Activated CD8-positive, alpha-beta memory T cell treated with anti-CD3 and anti-CD28 coated beads for 24 hours (primary cell): ENCODE measurements around the gene CHST13.
"Not testable (repeated sequence)": the region's sequence is repeated elsewhere in the genome, so short reads cannot be mapped to it uniquely, and the experiment has no call there.

ENCODE experiments used
- DNase-seq: peaks from one replicate; pipeline ENCODE4 v3.0.0-alpha.2; 2020

Gene CHST13

DNA sequence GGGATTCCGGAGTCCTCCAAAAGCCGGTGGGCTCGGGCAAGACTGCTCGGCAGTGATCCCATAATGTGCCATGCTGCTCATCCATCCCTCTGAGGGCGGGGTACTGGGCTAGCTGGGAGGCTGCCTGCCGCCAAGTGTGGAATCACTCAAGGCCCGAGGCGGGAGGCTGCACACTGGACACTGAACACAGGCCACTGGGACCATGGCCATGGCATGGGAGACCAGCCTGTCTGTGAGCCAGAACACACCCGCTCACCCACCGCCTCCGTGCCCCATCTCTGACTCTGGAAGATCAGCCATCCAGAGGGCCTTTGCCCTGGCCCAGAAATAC is 33.4 kb downstream of the CHST13 start:
- DNase-seq, result no peak

DNA sequence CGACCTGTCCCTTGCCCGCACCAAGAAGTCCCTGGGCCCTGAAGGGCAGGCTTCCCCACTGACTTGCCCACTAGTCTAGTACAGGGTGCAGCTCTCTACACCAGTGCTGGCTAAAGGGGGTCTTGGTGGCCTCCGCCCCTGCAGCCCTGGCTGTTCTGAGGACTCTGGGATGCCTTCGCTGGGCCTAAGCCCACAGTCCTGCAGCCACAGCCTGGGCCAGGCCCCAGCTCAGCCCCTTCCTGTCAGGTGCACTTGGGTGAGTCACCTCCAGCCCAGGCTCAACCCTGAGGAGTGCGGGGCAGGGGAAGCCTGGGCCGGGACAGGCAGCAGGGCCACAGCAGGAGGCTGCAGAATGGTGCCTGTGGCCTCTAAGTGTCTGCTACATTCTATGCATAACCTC is 33.8 kb downstream of the CHST13 start:
- peak; percentile 41 for DNase-seq

DNA sequence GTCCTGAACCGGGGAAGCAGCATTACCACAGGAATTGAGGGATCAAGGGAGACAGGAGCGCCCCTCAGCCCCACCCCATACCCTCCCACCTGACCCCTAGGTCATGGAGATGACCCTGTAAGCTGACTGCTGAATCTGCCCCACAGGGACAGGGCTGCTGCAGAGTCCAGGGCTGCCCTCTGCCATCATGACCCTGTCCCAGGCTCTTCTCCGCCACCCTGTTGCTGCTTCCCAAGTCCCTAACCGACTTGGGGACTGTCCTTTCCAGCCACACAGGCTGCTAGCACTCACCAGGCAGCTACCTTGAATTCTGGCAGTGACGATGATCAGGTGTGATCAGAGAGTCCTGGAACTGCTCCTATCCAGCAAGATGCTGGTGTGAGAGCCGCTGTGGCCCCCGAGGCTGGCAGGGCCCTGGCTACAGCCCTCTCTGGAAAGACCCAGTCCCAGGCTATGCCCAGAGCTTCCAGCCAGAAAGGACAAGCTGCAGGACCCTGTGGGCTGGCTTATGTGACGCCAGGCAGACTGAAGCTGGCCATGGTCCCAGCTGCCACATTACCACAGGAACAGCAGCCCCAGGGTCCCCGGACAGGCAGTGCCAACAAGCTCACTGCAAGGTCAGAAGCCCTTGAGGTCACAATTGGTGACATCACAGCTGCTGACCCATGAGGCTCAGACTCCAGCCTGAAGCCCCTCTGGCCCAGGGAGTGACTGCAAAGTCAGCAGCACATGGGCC is 34.5 kb downstream of the CHST13 start, which contains the start of gene C3orf22:
Gene C3orf22 (minus strand): TSS at position 597 of the 736 bp plus-strand sequence. CDS start 5,542 bp downstream, outside the sequence.
- DNase-seq, result peak; percentile 47

DNA sequence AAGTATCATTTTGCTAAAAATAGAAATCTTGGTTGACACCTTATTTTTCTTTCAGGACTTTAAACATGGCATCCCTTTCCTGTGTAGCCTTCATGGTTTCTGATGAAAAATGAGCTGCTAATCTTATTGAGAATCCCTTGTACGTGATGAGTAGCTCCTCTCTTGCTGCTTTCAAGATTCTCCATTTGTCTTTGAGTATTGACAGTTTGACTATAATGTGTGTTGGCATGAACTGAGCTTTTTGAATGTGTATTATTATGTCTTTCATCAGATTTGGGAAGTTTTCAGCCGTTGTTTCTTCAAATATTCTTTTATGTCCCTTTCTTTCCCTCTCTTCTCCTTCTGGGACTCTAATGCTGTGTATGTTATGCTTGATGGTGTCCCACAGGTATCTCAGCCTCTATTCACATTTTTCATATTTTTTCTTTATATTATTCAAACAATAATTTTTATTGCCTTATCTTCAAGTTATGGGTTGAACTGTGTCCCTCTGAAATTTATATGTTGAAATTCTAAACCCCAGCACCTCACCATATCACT is 38.9 kb downstream of the CHST13 start:
- DNase-seq, result no peak

DNA sequence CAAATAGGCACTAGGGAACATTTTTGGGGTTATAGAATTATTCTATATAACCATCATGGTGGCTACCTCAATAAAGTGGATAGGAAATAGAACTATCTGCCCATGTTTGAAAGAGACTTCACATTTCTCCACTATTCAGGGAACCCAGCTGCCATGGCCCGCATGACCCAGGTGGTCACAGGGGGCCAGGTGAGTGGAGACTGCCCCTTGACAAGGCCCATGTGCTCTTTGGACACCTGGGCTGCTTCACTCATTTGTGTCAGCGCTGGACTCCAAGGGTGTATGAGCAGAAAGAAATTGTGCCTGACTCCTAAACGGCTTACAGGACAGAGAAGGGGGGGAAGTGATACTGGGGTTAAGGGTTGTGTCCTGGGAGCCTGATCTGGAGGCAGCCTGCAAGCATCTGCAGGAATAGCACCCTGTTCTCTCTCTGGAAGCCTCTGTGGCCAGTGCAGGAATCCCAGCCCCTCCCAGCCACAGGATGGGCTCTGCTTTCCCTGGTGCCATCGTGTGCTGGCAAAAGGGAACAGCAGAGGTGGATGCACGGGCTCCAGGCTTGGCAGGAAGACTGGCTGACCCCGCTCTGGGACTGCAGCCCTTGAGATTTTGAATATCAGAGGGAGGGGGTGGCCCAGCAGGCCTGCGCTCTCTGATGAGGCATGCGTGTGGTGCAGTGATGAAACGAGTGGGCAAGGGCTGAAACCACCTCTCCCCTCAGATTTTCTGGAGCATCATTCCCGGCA is 43.9 kb downstream of the CHST13 start:
- DNase-seq, result peak; percentile 40

DNA sequence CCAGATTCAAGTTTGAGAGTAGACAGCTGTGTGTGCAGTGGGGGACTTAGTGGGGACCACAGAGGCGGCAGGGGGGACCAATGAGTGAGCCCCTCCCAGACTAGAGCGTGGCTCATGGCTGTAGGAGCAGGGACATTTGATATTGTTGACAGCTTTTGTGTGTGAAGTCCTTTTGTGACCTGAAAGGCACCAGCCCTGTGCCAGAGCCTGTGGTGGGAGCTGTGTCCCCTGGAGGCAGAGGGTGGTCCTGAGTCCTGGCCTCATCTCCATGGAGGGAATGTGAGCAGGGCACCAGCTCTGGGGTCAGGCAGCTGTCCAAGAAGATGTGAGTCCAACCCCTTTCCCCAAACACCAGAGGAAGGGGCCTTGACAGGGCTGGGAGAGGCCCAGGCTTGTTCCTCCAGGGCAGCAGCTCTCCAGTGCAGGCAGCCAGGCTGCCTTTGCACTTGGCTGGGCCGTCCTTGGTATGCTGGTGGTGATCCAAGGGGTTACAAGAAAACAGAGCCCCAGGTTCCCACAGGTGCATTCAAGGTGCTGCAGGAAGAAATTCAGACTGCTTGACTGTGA is 44.9 kb downstream of the CHST13 start:
- DNase-seq, result peak; percentile 50

DNA sequence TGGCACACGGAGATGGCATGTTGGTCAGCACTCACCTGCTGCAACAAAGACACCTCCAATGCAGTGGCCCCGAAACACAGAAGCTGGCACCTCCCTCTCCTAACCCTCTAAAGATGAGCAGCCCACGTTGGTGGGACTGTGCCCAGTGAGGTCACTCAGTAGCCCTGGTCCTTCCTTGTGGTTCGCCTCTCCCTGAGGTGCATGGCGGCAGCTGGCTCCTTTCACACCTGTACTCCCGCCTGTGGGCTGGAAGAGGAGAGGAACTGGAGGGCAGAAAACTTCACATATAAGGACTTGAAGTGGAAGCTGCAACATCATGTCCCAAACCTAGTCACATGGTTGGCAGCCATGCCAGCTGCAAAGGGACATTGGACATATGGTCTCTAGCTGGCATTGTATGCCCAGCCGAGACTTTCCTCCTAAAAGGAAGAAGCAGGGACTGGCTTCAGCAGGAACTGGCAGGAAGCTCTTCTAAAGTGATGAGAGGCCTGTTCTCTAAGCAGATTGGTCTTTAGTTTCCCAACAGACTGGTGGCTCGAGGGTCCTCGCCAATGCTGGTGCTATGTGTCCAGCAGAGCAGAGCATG is 45.5 kb downstream of the CHST13 start:
- DNase-seq, result no peak

DNA sequence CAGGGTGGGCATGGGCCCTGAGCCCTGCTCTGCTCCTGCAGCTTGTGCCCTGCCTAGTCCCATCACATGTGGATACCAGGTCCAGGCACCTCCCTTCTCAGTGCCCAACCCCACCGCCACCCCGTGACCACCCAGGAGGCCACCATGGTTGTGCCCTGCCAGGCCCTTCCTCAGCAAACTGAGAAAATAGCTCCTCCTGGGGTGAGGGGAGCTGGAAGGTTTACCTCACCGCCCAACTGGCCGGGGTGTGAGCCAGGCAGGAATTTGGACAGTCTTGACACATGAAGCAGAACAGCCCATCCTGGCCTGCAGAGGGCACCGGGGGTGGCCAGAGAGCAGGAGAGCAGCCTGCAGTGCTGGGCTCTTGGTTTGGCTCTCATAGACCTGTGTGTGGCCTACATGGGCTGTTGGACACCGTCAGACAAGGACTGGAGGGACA is 46.2 kb downstream of the CHST13 start:
- DNase-seq, result no peak

DNA sequence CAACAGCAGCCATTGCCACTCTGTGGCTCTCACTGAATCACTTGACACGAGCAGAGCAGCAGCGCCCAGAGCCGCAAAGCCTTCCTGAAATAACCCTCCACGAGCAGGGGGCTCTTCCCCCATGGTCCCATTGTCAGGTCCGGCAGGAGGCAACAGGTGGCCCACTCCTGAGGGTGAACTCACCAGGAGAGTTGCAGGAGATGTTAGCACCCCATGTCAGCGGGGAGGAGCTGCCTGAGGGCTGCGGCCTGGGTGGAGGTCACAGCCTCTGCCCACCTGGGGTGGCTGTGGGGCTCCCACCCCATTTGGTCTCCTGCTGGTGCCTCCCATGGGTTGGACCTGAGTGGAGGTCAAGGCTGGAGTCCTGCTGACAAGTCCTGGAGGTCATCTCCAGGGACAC is 47.1 kb downstream of the CHST13 start:
- no peak for DNase-seq

DNA sequence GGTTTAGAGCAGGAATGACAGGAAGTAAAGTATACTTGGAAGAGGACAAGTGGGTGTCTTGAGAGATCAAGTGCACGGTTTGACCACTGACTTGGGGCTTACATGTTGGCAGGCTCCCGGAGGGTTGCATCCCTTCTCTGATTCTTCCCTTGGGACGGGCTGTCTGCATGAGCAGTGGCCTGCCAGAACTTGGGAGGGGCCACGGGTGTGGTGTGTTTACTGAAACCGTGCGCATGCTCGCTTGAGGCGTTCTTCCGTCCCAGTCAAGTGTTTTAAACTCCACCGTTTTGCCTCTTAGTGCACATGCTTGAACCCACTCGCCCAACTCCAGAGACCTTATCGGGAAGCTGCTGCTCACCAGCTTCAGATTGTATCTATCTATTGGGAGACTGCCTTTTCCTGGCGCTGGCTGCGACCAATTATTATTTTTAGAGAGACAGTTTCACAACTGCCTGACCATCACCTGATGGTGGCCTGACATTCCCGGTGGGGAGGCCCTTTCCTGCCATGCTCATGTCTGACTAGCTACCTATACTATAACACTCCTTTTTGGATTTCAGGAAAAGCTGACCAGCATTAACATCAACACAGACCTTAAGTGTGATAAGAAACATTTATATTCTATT is 49.6 kb downstream of the CHST13 start:
- no peak for DNase-seq

DNA sequence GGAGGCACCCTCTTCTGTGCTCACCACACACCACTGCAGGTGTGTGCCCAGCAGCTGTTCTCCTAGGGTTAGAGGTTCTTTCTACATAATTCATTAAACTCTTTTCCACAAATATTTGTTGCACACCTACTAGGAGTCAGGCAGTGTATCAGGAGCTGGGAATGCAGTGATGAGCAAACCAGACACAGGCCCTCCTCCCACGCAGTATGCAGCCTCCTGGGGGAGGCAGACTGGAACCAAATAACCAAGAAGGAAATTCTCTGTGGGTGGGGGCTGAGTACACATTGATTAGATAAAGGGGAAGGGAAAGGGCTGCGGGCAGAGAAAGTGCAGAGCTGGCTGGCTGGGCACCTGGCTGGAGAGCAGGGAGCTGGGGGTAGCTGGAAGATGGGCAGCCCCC is 53.3 kb downstream of the CHST13 start:
- no peak for DNase-seq

DNA sequence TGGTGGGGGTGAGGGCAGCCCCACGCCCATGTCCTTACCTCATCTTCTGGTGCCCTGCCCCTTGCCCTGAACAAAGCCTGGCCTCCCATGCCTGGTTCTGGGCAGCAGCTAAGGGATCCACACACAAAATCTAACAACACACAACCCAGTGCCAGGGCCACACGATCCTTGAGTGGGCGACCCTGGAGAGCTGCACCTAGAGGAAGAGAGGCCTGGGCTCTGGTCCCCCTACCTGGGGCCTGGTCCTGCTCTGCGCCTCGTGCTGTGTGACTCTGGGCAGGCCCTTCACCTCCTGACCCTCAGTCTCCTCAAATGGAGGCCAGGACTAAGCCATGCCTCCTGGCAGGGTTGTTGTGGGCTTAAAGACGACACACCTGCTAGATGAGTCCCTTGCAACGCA is 54.7 kb downstream of the CHST13 start:
- DNase-seq, result no peak

DNA sequence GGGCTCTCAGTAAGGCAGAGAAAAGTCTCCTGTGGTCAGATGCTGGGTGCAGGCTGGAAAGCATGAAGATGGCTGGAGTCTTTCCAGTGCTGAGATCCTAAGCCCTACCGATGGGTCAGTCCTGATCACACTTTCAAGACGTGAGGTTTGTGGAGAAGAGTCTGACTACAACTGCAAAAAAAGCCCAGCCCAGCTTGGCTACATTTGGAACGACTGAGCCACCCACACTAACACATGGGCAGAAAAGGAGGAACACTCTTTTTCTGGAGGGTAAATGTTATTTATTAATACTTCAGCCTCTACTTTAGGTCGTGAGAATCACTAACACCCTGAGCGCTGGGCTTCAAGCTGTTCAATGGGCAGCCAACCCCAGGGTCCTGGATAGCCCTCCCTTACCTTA is 56.8 kb downstream of the CHST13 start:
- DNase-seq, result no peak

DNA sequence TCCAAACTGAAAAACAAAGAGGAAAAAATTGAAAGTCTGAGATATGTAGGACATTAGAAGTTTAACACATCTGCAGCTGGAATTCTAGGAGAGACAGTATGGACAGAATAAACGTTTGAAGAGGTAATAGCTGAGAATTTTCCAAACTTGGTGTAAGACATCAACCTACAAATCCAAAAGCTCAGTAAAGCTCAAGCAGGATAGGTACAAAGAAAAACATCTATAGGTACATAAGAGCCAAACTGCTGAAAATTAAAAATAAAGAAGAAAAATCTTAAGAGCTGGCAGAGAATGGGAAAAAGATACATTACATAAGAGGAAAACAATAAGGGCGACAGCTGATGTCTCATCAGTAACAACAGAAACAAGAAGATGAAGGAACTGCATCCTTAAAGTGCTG is 57.6 kb downstream of the CHST13 start:
- DNase-seq, result no peak

DNA sequence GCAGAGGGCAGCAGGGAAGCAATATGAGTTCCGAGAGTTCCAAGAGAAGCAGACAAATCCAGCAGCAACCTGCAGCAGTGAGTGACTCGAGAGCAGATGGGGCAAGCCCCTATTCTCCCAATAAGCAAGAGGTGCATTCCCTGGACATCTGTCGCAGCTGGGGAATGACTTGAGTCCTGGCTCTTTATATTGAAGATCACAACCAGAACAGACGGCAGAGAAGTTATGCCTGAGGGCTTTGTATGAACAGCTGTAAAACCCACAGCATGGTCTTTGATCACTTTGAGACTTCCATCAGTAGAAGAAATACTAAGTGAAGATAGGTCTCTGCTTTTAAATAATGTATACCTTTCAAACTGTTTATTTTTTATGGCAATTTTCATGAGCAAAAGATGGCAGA is 58.4 kb downstream of the CHST13 start:
- no peak for DNase-seq

DNA sequence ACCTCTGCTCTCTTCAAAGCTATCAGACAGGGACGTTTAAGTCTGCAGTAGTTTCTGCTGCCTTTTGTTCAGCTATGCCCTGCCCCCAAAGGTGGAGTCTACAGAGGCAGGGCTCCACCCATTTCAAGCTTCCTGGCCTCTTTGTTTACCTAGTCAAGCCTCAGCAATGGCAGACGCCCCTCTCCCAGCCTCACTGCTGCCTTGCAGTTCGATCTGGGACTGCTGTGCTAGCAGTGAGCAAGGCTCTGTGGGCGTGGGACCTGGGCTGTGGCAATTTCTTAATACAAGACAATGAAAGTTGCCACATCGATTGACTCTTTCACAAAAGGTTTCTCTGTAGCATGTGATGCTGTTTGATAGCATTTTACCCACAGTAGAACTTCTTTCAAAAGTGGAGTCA is 67.6 kb downstream of the CHST13 start:
- DNase-seq, result not testable (repeated sequence)
